ENCODE results near the gene RRP8.

DNA sequence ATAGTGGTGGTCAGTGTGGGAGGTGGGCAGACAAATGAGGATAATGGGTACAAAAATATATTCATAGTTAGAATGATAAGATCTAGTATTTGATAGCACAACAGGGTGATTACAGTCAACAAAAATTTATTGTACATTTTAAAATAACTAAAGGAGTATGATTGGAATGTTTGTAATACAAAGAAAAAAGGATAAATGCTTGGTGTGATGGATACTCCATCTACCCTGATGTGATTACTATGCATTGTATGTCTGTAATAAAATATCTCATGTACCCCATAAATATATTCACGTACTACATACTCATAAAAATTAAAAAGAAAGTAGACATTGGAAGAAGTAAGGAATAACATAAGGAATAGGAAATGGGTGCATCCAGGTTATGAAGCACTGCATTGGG, 15.4 kb downstream of the RRP8 start:
- no peak for TF ChIP-seq ZZZ3 (IDR thresholded peaks at IDR 0.05; ENCODE audit: control insufficient read depth, insufficient read length, low read depth)
- TF ChIP-seq EP300 (IDR thresholded peaks at IDR 0.05; ENCODE audit: borderline replicate concordance in 1 of 2, control insufficient read depth in 1 of 2, low read depth in 2 of 2, low read length in 2 of 2), result no peak
- TF ChIP-seq POLR2AphosphoS5 (IDR thresholded peaks at IDR 0.05; ENCODE audit: low read length), result no peak
- no peak for TF ChIP-seq RFX5 (IDR thresholded peaks at IDR 0.05; ENCODE audit: low read depth, low read length)
- TF ChIP-seq, protein P1, sequence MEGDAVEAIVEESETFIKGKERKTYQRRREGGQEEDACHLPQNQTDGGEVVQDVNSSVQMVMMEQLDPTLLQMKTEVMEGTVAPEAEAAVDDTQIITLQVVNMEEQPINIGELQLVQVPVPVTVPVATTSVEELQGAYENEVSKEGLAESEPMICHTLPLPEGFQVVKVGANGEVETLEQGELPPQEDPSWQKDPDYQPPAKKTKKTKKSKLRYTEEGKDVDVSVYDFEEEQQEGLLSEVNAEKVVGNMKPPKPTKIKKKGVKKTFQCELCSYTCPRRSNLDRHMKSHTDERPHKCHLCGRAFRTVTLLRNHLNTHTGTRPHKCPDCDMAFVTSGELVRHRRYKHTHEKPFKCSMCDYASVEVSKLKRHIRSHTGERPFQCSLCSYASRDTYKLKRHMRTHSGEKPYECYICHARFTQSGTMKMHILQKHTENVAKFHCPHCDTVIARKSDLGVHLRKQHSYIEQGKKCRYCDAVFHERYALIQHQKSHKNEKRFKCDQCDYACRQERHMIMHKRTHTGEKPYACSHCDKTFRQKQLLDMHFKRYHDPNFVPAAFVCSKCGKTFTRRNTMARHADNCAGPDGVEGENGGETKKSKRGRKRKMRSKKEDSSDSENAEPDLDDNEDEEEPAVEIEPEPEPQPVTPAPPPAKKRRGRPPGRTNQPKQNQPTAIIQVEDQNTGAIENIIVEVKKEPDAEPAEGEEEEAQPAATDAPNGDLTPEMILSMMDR (IDR thresholded peaks at IDR 0.05 in 2 of 3, conservative IDR thresholded peaks at IDR 0.05 in 1 of 3; ENCODE audit: control insufficient read depth in 2 of 3, extremely low read depth in 1 of 3, insufficient read depth in 1 of 3, low read depth in 3 of 3, low read length in 3 of 3), result no peak
- TF ChIP-seq, protein P2, sequence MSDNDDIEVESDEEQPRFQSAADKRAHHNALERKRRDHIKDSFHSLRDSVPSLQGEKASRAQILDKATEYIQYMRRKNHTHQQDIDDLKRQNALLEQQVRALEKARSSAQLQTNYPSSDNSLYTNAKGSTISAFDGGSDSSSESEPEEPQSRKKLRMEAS (IDR thresholded peaks at IDR 0.05; ENCODE audit: low read depth, low read length), result no peak
- TF ChIP-seq, protein P3, sequence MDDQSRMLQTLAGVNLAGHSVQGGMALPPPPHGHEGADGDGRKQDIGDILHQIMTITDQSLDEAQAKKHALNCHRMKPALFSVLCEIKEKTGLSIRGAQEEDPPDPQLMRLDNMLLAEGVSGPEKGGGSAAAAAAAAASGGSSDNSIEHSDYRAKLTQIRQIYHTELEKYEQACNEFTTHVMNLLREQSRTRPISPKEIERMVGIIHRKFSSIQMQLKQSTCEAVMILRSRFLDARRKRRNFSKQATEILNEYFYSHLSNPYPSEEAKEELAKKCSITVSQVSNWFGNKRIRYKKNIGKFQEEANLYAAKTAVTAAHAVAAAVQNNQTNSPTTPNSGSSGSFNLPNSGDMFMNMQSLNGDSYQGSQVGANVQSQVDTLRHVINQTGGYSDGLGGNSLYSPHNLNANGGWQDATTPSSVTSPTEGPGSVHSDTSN (IDR thresholded peaks at IDR 0.05; ENCODE audit: insufficient replicate concordance, low read depth, low read length), result no peak
- no peak for TF ChIP-seq YY1 (IDR thresholded peaks at IDR 0.05; ENCODE audit: low read depth, low read length)

Measured in GM12878 (cell line).